Measurements from ENCODE around the gene COL4A5. TPM values are rescaled to one million over a fixed set of nuclear protein-coding genes. Genes with fewer than 3 reads are reported as not detected.

COL4A5 gene
- total RNA-seq, 1 donor from 2014 or later, result not detected

DNA sequence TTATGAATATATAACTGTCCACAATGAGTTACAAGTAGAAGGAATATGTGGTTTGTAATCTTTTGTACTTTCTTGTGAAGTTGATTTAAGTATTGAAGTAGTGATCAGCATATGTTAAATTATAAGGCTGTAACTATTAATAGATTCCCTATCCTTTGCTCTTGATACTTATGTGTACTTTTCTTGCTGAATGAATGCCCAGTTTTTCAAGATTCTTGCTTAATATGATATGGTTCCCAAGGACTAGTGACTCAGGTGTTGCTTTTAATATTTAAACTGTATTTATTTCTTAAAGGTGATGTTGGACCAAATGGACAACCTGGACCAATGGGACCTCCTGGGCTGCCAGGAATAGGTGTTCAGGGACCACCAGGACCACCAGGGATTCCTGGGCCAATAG, 175.0 kb downstream of the COL4A5 start:
- no peaks in the 10 kb centered on the region for H3K27me3 Mint-ChIP-seq
- H3K9me3 Mint-ChIP-seq, result no peaks in the 10 kb centered on the region
- H3K4me1 Mint-ChIP-seq, result no peaks in the 10 kb centered on the region
- intact Hi-C loops (cut with micrococcal nuclease), result no loop called here
- ChIA-PET POLR2A (no interaction called here), CTCF (no interaction called here)
- H3K27ac Mint-ChIP-seq, result no peak overlapping the region
- no peak overlapping the region for H3K4me3 Mint-ChIP-seq
- ATAC-seq (ENCODE audit: low read depth), result no peak
- TF ChIP-seq, protein P1, sequence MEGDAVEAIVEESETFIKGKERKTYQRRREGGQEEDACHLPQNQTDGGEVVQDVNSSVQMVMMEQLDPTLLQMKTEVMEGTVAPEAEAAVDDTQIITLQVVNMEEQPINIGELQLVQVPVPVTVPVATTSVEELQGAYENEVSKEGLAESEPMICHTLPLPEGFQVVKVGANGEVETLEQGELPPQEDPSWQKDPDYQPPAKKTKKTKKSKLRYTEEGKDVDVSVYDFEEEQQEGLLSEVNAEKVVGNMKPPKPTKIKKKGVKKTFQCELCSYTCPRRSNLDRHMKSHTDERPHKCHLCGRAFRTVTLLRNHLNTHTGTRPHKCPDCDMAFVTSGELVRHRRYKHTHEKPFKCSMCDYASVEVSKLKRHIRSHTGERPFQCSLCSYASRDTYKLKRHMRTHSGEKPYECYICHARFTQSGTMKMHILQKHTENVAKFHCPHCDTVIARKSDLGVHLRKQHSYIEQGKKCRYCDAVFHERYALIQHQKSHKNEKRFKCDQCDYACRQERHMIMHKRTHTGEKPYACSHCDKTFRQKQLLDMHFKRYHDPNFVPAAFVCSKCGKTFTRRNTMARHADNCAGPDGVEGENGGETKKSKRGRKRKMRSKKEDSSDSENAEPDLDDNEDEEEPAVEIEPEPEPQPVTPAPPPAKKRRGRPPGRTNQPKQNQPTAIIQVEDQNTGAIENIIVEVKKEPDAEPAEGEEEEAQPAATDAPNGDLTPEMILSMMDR (IDR thresholded peaks at IDR 0.05), result no peak
- no peaks in the 10 kb centered on the region for H3K36me3 Mint-ChIP-seq (ENCODE audit: low read depth)
- no peak for DNase-seq

GRCh38 chrX:108640817-108641216, 201.2 kb downstream of the COL4A5 start:
- DNase-seq (no peak), ATAC-seq (ENCODE audit: low read depth) (no peak)
- no peaks in the 10 kb centered on the region for H3K27me3 Mint-ChIP-seq
- TF ChIP-seq, protein P1 (IDR thresholded peaks at IDR 0.05), result no peak
- H3K9me3 Mint-ChIP-seq, result peaks cover 4% of the 10 kb centered on the region
- ChIA-PET CTCF (no interaction called here), POLR2A (no interaction called here)
- no peak overlapping the region for H3K27ac Mint-ChIP-seq
- H3K36me3 Mint-ChIP-seq (ENCODE audit: low read depth), result no peaks in the 10 kb centered on the region
- H3K4me1 Mint-ChIP-seq, result no peaks in the 10 kb centered on the region
- no peak overlapping the region for H3K4me3 Mint-ChIP-seq
- intact Hi-C loops (cut with micrococcal nuclease), result no loop called here

DNA sequence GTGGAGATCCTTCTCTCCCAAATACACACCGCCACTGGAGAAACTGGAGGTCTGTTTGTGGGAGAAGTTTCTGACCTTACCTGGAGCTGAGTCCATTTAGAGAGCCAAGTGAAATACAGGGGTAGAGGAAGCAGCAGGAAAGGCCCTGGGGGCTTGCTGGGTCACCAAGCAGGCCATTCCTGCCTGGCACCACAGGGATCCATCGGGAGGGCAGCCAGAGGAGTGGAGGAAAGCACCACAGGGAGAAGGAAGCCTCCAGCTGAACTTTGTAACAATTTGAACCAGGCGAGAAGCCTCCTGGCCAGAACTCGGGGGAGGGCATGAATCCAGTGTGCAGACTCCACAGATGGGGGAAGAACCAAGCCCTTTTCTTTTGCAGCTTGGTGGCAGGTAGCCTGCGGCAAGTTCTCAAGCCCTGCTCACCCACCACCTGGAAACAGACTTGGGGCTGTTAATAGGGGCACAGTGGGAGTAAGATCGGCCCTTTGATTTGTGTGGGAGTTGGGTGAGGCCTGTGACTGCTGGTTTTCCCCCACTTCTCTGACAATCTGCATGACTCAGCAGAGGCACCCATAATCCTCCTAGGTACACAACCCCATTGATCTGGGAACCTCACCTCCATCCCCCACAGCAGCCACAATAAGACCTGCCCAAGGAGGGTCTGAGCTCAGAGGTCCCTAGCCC, 202.1 kb downstream of the COL4A5 start:
- H3K4me1 Mint-ChIP-seq, result no peaks in the 10 kb centered on the region
- DNase-seq (no peak), ATAC-seq (ENCODE audit: low read depth) (no peak)
- H3K27ac Mint-ChIP-seq, result no peak overlapping the region
- POLR2A ChIA-PET, result no interaction called here
- TF ChIP-seq, protein P1 (IDR thresholded peaks at IDR 0.05), result no peak
- H3K36me3 Mint-ChIP-seq (ENCODE audit: low read depth), result no peaks in the 10 kb centered on the region
- intact Hi-C loops (cut with micrococcal nuclease), result no loop called here
- no peak overlapping the region for H3K4me3 Mint-ChIP-seq
- H3K27me3 Mint-ChIP-seq, result no peaks in the 10 kb centered on the region
- CTCF ChIA-PET, result no interaction called here
- peaks cover 4% of the 10 kb centered on the region for H3K9me3 Mint-ChIP-seq

DNA sequence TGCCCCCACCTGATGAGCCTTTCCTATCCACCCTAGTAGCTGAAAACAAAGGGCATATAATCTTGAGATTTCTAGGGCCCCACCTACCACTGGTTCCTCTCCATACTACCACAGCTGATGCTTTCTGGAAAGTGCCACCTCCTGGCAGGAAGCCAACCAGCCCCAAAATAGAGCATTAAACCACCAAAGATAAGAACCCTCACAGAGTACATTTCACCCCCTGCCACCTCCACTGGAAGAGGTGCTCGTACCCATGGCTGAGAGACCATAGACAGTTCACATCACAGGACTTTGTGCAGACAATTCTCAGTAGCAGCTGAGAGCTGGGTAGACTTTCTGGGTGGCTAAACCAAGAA, 202.6 kb downstream of the COL4A5 start:
- CTCF ChIA-PET, result no interaction called here
- POLR2A ChIA-PET, result no interaction called here
- no peak for ATAC-seq (ENCODE audit: low read depth)

DNA sequence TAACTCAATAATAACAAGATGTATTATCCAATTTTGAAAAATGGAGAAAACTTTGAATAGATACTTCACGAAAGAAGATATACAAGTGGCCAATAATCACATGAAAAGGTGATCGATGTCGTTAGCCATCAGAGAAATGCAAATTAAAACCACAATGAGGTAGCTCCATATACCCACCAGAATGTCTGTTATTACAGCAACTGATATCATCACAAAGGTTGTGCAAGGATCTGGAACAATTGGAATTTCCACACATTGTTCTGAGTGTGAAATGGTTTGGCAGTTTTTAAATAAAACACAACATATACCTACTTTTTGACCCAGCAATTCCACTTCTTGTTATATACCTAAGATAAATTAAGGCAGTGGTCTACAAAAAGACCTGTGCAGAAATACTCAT, 225.1 kb downstream of the COL4A5 start:
- H3K4me3 Mint-ChIP-seq, result no peak overlapping the region
- no peaks in the 10 kb centered on the region for H3K27me3 Mint-ChIP-seq
- intact Hi-C loops (cut with micrococcal nuclease), result no loop called here
- no peak overlapping the region for H3K27ac Mint-ChIP-seq
- TF ChIP-seq, protein P1 (IDR thresholded peaks at IDR 0.05), result no peak
- ChIA-PET POLR2A (no interaction called here), CTCF (no interaction called here)
- DNase-seq (no peak), ATAC-seq (ENCODE audit: low read depth) (no peak)
- no peaks in the 10 kb centered on the region for H3K9me3 Mint-ChIP-seq
- no peaks in the 10 kb centered on the region for H3K4me1 Mint-ChIP-seq
- H3K36me3 Mint-ChIP-seq (ENCODE audit: low read depth), result no peaks in the 10 kb centered on the region

More for the DNA sequence above, 202.6 kb downstream of the COL4A5 start:
- Mint-ChIP-seq H3K4me3 (no peak overlapping the region), H3K27me3 (no peaks in the 10 kb centered on the region), H3K9me3 (peaks cover 4% of the 10 kb centered on the region), H3K36me3 (ENCODE audit: low read depth) (no peaks in the 10 kb centered on the region), H3K4me1 (no peaks in the 10 kb centered on the region), H3K27ac (no peak overlapping the region)
- TF ChIP-seq, protein P1 (IDR thresholded peaks at IDR 0.05), result no peak
- DNase-seq, result no peak
- intact Hi-C loops (cut with micrococcal nuclease), result no loop called here
